Measurements from ENCODE around the gene LMBR1. TPM values are rescaled to one million over a fixed set of nuclear protein-coding genes. Genes with fewer than 3 reads are reported as not detected.
"Not testable (repeated sequence)": the region's sequence is repeated elsewhere in the genome, so short reads cannot be mapped to it uniquely, and the experiment has no call there.

Gene LMBR1
- total RNA-seq, 1 experiment from 2014 or later, result 47.2 TPM

- DNase-seq (ENCODE audit: low spot score), result not testable (repeated sequence)
These were observed 195.7 kb downstream of the LMBR1 start for GRCh38 chr7:156697283-156697682.

GRCh38 chr7:156693627-156694026 is 199.4 kb downstream of the LMBR1 start:
- no peak for DNase-seq (ENCODE audit: low spot score)

DNA sequence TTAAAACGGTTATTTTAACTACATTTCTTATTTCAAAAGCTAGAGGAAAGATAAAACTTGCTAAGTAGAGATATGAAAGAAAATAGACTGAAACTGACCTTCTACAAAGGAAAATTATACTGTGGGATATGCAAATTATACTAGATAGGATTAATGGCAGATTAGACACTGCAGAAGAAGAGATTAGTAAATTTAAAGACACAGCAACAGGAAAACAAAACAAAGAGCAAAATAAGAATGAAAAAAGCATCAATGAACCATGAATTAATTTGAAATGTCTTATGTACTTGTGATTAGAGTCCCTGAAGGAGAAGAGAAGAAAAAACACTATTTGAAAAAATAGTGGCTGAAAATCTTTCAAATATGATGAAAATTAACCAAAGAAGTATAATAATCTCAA is 200.1 kb downstream of the LMBR1 start:
- no peak for DNase-seq (ENCODE audit: low spot score)

DNA sequence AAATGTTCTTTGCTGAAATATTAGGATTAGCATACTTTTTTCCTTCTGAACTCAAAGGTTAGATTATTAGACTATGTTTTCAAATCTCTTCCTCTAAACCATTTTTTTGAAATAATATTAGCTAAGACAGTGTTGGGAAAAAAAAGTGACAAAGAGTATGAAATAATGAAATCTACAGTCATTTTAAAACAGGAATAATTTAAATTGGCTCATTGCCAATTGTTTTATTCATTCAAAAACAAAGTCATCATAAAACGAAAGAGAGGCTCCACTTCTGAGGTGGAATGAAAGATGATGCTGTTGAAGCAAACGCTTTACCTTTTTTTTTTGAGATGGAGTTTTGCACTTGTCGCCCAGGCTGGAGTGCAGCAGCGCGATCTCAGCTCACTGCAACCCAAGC is 201.2 kb downstream of the LMBR1 start:
- DNase-seq (ENCODE audit: low spot score), result no peak

GRCh38 chr7:156684661-156685060 is 208.3 kb downstream of the LMBR1 start:
- DNase-seq (ENCODE audit: low spot score), result no peak

- DNase-seq (ENCODE audit: low spot score), result no peak
These were observed 208.7 kb downstream of the LMBR1 start for GRCh38 chr7:156684251-156684650.

GRCh38 chr7:156682928-156683327 is 210.1 kb downstream of the LMBR1 start:
- DNase-seq (ENCODE audit: low spot score), result no peak

DNA sequence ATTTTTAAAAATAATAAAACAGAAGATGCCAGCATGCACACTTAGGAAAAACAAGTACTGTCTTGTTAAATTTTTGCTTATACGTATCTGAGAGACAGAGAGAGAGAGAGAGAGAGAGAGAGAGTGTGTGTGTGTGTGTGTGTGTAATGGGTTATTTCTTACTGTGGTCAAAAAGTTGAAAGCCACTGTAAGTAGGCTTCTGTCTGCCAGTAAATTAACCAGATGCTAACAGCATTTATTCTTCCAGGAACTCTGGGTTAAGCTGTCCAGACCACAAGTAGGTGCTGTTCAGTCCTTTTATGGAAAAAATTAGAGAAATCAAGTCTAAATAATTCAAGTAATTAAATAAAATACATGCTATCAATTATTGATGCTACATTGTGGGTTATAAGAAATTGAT is 212.7 kb downstream of the LMBR1 start:
- DNase-seq (ENCODE audit: low spot score), result no peak

GRCh38 chr7:156677374-156678054 is 215.5 kb downstream of the LMBR1 start:
- DNase-seq (ENCODE audit: low spot score), result no peak

DNA sequence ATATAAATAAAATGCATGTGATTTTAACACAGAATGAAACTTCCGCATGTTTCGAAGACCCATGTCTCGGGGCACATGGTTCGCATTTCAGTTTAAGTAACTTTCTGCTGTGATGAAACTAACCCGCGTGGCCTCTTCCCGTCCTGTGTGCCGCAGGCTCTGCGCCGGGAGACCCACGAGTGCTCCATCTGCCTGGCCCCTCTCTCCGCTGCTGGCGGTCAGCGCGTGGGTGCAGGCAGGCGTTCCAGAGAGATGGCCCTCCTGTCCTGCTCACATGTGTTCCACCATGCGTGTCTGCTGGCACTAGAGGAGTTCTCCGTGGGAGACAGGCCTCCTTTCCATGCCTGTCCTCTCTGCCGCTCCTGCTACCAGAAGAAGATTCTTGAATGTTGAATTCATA is 216.7 kb downstream of the LMBR1 start:
- DNase-seq (ENCODE audit: low spot score), result no peak

DNA sequence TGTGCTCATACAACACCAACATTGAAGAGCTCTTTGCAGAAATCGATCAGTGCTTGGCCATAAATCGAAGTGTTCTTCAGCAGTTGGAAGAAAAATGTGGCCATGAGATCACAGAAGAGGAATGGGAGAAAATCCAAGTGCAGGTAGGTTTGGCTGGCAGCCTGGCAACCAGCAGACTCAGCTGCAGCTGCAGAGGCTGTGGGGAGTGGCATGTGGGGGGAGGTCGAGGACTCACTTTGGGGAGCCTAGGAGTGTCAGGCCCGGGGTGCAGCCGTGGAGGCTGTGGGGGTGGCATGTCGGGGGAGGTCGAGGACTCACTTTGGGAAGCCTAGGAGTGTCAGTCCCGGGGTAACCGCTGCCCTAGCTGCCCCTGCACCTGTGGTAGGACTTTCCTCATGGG is 217.3 kb downstream of the LMBR1 start:
- DNase-seq (ENCODE audit: low spot score), result no peak

- DNase-seq (ENCODE audit: low spot score), result no peak
These were observed 219.1 kb downstream of the LMBR1 start for GRCh38 chr7:156673902-156674301.

DNA sequence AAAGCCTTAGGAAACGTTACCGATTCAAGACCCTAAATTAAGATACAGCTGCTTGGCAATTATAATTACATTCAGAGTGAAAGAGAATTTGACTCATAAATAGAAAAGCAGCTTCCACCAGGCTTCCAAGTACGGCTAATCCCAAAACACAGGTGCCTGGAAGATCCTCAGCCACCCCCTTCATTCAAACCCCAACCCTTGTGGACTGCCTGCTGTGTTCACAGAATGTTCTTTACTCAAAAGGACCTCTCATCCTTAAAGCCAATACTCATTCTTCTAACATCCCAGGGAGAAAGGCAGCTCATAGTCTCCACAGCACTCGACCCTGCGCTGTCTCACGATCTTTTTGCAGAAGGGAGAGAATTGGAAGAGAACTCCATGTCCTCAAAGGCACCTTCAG is 219.5 kb downstream of the LMBR1 start:
- DNase-seq (ENCODE audit: low spot score), result no peak

GRCh38 chr7:156669035-156669828 is 223.8 kb downstream of the LMBR1 start:
- DNase-seq (ENCODE audit: low spot score), result no peak

DNA sequence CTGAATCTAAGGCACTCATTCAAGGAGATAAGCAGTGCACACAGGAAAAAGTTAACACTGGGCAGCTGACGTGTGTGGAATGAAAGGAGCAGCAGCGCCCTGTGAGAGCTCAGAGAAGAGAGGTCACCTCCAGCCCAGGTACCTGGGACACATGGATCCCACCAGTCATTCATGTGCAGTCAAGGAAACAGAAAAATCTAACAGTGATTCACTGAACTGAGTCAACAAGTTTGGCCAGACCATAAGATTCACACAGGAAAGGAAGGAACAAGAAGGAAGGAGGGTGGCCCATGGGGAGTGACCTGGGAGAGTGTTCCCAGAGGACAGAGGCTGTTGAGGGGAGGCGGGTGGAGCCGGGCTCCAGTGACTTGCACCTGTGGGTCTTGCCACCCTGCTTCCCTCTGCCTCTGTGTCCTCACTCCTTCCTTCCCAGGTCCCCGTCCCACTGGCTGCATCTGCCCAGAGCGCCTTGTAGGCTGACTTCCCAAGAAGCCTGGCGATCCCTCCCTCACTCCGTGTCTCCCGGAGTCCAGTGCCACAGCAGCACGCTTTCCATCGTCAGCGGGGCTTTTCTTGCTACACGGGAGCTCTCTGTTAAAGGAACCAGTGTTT is 224.7 kb downstream of the LMBR1 start:
- peak; percentile 1 for DNase-seq (ENCODE audit: low spot score)

GRCh38 chr7:156667110-156667426 is 225.9 kb downstream of the LMBR1 start:
- no peak for DNase-seq (ENCODE audit: low spot score)

DNA sequence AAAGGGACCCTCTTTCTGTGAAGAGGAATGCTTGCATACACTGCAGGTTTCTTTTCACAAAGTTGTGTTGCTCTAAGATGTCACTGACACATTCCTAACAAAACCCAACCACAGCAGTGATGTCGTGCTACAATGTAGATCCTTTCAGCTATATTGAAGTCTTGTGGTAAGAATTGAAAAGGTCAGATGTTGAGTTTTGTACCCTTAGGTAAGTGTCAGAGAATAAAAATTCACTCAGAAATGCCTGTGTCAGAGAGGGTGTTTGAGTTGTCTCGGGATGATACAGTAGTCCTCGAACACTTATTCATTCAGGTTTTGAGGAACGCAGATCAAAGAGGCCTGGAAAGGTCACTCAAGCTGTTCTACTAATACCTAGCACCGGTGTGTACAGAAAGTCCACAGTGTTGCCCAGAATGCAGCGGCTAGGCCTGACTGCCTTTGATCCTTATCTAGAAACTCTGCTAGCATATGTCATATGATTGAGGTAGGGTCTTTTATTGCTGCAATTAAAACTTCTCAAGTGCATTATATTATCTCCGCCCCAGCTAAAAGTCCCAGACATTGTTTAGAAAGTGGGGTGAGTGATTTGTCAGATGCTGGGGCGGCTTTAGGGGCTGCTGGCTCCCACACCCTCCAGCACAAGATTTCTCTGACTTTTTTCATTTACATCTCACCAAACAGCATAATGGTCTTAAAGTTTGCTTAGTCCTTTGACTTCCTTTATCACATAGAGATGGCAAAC is 226.4 kb downstream of the LMBR1 start:
- DNase-seq (ENCODE audit: low spot score), result no peak

GRCh38 chr7:156665101-156665500 is 227.9 kb downstream of the LMBR1 start:
- no peak for DNase-seq (ENCODE audit: low spot score)

GRCh38 chr7:156662277-156662676 is 230.7 kb downstream of the LMBR1 start:
- DNase-seq (ENCODE audit: low spot score), result no peak

GRCh38 chr7:156661637-156662036 is 231.3 kb downstream of the LMBR1 start:
- no peak for DNase-seq (ENCODE audit: low spot score)

- DNase-seq (ENCODE audit: low spot score), result no peak
These were observed 233.0 kb downstream of the LMBR1 start for GRCh38 chr7:156659961-156660360.

DNA sequence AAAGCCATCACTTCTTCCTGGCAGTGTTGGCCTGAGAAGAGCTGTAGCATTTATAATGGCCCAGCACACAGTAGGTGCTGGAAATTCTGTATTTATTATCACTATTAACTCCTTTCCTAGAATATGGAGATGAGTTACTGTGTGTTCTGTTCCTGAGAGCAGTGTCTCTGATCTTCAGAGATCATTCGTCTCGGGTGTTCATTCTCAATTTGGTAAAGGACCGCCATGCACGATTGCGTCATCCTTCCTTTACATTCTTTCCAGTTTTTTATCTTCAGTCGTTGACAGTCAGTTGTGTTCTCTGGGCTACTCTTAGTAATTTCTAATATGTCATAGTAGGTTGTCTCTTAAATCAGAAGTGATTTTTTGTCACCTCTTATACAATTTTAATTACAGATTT is 233.8 kb downstream of the LMBR1 start:
- DNase-seq (ENCODE audit: low spot score), result no peak

Measured in A172 (cell line).